Tibial artery (tissue), 4 donors: ENCODE data around the gene MET.

Experiments
- DNase-seq, 2 donors: peaks; one replicate each; pipeline ENCODE4 v3.0.0-alpha.2; 2019
- H3K27ac ChIP-seq, 2 donors: fragments of 200-600 bp; sonication (generic) in 1 of 2; 1 replicate in 1 of 2; 2 replicates in 1 of 2; pipeline ENCODE4 v1.5.1; 2018 to 2019; ENCODE audit warnings: mild to moderate bottlenecking in 1 of 2
- H3K27me3 ChIP-seq, 2 donors: fragments of 200-600 bp; sonication (generic) in 1 of 2; one replicate each; pipeline versions ENCODE4 v1.5.1 to v1.6.0; 2016 to 2019
- H3K36me3 ChIP-seq, 3 donors: fragments of 200-600 bp; sonication (generic) in 2 of 3; one replicate each; pipeline ENCODE4 v1.5.1; 2016 to 2019; ENCODE audit warnings: mild to moderate bottlenecking in 2 of 3
- H3K4me1 ChIP-seq, 4 donors: fragments of 200-600 bp; sonication (generic) in 2 of 4; 1 replicate in 3 of 4; 2 replicates in 1 of 4; pipeline ENCODE4 v1.5.1; 2016 to 2019
- H3K4me3 ChIP-seq, 2 donors: fragments of 200-600 bp; sonication (generic) in 1 of 2; 1 replicate in 1 of 2; 2 replicates in 1 of 2; pipeline ENCODE4 v1.5.1; 2018 to 2019; ENCODE audit warnings: mild to moderate bottlenecking in 2 of 2
- H3K9me3 ChIP-seq, 3 donors: fragments of 200-600 bp; sonication (generic) in 1 of 3; one replicate each; pipeline ENCODE4 v1.5.1; 2016 to 2019
- intact Hi-C: fragments of 100-400 bp; cut with DNase I; formaldehyde crosslinking; loops from one replicate; pipeline ENCODE4 v1.15.0; 2023; ENCODE audit warnings: low total_unique reads
- TF ChIP-seq, protein P1 (sequence below), 2 experiments: fragments of 200-600 bp in 1 of 2; fragments of 450-650 bp in 1 of 2; IDR thresholded peaks; one replicate each; pipeline ENCODE4 v1.5.1; 2017 to 2019; ENCODE audit warnings: antibody characterized with exemption in 2 of 2, mild to moderate bottlenecking in 1 of 2, moderate library complexity in 1 of 2

MET gene

DNA sequence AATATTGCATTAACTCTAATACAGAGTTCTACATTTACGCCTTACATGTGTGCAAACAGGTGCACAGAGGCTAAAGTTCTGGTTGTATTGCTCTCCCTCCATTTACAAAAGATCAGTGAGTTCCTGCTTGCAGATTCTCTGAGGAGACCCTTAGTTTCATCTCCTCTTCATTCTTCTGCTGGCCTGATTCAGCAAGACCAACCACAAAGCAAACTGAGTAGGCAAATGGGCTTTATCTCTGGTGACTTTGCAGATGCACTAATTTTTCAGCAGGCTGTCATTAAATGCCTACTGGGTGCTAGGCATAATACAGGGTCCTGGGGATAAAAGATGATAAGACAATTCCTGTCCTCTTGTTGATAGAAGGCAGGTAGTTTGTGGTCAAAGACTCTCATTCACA, 56.4 kb downstream of the MET start:
- H3K4me1 ChIP-seq = peaks cover 0 to 9% (median 0%) of the 10 kb centered on the region in 4 donors
- no peak overlapping the region for H3K4me3 ChIP-seq
- intact Hi-C loops = no loop called here
- TF ChIP-seq, protein P1, sequence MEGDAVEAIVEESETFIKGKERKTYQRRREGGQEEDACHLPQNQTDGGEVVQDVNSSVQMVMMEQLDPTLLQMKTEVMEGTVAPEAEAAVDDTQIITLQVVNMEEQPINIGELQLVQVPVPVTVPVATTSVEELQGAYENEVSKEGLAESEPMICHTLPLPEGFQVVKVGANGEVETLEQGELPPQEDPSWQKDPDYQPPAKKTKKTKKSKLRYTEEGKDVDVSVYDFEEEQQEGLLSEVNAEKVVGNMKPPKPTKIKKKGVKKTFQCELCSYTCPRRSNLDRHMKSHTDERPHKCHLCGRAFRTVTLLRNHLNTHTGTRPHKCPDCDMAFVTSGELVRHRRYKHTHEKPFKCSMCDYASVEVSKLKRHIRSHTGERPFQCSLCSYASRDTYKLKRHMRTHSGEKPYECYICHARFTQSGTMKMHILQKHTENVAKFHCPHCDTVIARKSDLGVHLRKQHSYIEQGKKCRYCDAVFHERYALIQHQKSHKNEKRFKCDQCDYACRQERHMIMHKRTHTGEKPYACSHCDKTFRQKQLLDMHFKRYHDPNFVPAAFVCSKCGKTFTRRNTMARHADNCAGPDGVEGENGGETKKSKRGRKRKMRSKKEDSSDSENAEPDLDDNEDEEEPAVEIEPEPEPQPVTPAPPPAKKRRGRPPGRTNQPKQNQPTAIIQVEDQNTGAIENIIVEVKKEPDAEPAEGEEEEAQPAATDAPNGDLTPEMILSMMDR (IDR thresholded peaks at IDR 0.05) = no peak
- H3K27me3 ChIP-seq = no peaks in the 10 kb centered on the region
- H3K9me3 ChIP-seq = no peaks in the 10 kb centered on the region
- H3K36me3 ChIP-seq = no peaks in the 10 kb centered on the region
- H3K27ac ChIP-seq = no peak overlapping the region
- DNase-seq = no peak

GRCh38 chr7:116730097-116731022, 58.4 kb downstream of the MET start:
- Histone ChIP-seq H3K9me3 (no peaks in the 10 kb centered on the region), H3K4me3 (no peak overlapping the region), H3K4me1 (peaks cover 0 to 9% (median 0%) of the 10 kb centered on the region in 4 donors), H3K36me3 (no peaks in the 10 kb centered on the region), H3K27me3 (no peaks in the 10 kb centered on the region), H3K27ac (no peak overlapping the region)
- no peak for DNase-seq
- TF ChIP-seq, protein P1 (IDR thresholded peaks at IDR 0.05) = no peak
- intact Hi-C loops = no loop called here

GRCh38 chr7:116731023-116731395, 59.0 kb downstream of the MET start:
- DNase-seq = no peak
- Histone ChIP-seq H3K27ac (no peak overlapping the region), H3K4me1 (peaks cover 0 to 9% (median 0%) of the 10 kb centered on the region in 4 donors), H3K27me3 (no peaks in the 10 kb centered on the region), H3K4me3 (no peak overlapping the region), H3K36me3 (no peaks in the 10 kb centered on the region), H3K9me3 (no peaks in the 10 kb centered on the region)
- intact Hi-C loops = no loop called here
- TF ChIP-seq, protein P1 (IDR thresholded peaks at IDR 0.05) = no peak

DNA sequence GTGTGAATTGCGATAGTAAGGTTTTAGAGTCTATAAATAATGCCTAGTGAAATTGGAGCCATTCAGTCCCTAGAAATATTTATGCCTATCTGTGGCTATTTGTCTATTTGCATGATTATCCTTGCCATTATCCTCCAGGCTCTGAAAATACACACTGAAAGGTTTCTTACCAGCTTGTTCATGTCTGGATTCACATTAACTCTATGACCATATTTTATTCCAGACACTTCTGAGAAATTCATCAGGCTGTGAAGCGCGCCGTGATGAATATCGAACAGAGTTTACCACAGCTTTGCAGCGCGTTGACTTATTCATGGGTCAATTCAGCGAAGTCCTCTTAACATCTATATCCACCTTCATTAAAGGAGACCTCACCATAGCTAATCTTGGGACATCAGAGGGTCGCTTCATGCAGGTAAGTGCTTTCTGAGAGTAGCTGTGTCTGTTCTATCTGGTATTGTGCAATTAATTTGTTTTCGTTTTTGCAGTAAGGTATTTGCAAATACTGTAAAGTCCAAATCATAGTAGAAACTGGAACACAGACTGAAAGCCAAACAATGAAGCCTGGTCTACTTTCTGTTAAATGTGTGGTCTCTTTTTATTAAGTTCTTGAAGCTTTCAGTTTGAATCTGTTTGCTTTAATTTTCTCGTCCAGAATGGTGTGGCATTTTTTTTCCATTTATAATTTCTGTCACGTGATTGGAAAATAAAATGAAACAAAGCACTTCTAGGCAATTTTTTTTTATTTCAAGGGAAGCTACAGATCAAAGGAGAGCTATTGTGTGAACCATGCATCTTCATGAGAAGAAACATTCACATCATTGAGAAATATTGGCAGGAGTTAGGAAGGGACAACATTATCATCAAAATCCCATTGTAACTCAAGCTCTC, 59.7 kb downstream of the MET start:
- H3K36me3 ChIP-seq = no peaks in the 10 kb centered on the region
- no peak overlapping the region for H3K27ac ChIP-seq
- TF ChIP-seq, protein P1 (IDR thresholded peaks at IDR 0.05) = no peak
- no peaks in the 10 kb centered on the region for H3K9me3 ChIP-seq
- H3K4me1 ChIP-seq = peaks cover 0 to 5% (median 0%) of the 10 kb centered on the region in 4 donors
- H3K27me3 ChIP-seq = no peaks in the 10 kb centered on the region
- no peak overlapping the region for H3K4me3 ChIP-seq
- intact Hi-C loops = no loop called here
- no peak for DNase-seq

DNA sequence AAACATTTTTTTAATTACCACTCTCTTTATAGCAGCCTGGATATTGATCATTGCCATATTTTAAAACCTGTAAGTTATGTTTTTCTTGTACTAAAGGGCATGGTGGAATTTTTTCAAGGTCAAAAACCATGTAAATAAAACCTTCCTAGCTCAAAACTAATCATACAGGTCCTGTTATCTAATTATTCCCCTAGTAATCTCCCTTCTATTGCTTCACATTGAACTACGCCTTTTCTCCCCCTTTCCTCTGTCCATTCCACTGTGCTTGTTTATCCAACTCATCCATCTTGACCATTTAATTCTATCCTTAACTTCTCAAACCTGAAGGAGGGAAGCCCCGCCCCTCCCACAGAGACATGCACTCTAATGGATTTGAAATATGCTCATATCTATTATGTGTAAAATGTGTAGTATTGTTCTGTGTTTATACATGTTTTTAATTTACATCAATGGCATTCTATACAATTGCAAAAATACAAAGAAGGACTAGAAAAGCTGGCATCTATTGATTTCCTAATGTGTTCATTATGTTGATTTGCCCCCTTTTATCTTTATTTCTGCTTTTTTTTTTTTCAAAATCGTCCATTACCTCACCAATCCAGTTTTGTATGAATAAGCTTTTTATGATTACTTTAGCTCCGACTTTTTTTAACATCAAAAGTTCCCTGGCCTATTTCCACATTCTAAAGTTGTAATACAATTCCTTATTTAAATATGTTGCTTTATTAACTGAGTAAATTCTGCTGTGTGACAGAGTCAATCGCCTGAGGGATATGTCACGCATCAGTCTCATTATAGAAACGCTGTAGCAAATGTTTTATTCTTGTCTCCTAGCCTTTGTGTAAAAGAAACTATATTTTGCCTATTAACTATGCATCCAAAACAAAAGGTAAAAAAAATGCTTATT, 61.0 kb downstream of the MET start:
- H3K36me3 ChIP-seq = no peaks in the 10 kb centered on the region

More for the DNA sequence above, 61.0 kb downstream of the MET start:
- Histone ChIP-seq H3K27me3 (no peaks in the 10 kb centered on the region), H3K27ac (no peak overlapping the region), H3K4me3 (no peak overlapping the region), H3K4me1 (no peaks in the 10 kb centered on the region), H3K9me3 (no peaks in the 10 kb centered on the region)
- no peak for DNase-seq
- TF ChIP-seq, protein P1 (IDR thresholded peaks at IDR 0.05) = no peak
- intact Hi-C loops = no loop called here
